Stimulated activated CD8-positive, alpha-beta memory T cell treated with anti-CD3 and anti-CD28 coated beads, Interleukin-4, amount 100 ng/mL, for 4 hours (primary cell): ENCODE data around the gene EXTL1.

ENCODE experiments used
- DNase-seq, 2 donors: peaks; one replicate each; pipeline ENCODE4 v3.0.0-alpha.2; 2020; ENCODE audit warnings: low read depth in 2 of 2, low spot score in 1 of 2

The EXTL1 gene

GRCh38 chr1:25997828-25998761, 23.5 kb upstream of the EXTL1 start, which contains the start of gene PAFAH2:
TSS of gene PAFAH2 (minus strand) at chr1:25998063. CDS start at chr1:25990816, 7,247 bp downstream.
- peak; percentile 92 to 94 for DNase-seq

GRCh38 chr1:25999041-25999800, 22.4 kb upstream of the EXTL1 start:
- DNase-seq, result no peak

DNA sequence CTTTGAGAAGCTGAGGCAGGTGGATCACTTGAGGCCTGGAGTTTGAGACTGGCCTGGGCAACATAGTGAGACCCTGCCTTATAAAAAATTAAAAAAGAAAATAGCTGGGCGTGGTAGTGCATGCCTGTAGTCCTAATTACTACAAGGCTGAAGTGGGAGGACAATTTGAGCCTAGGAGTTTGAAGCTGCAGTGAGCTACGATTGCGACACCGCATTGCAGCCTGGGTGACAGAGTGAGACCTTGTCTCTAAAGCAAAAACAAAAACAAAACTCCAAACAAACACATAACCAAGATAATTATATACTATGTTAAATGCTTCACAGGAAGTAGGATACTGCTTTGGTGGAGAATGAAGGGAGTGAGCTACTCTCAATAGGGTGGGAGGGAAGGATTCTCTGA, 18.3 kb upstream of the EXTL1 start:
- DNase-seq, result no peak

DNA sequence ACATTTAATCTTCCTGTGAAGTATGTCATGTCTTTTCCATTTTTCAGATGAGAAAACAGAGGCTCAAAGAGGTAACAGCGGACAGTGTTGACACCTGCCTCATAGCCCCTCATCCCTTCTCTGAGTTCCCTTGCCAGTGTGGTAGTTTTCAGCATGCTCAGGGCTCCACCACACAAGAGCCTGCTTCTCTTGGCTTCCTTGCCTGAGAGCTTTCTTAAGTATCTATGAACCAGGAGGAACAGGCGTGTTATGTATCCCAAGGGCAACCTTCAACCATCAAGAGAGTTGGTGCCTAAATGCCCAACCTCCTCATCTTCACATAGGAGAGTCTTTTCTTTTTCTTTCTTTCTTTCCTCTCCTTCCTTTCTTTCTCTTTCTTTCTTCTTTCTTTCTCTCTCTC, 17.8 kb upstream of the EXTL1 start:
- no peak for DNase-seq

DNA sequence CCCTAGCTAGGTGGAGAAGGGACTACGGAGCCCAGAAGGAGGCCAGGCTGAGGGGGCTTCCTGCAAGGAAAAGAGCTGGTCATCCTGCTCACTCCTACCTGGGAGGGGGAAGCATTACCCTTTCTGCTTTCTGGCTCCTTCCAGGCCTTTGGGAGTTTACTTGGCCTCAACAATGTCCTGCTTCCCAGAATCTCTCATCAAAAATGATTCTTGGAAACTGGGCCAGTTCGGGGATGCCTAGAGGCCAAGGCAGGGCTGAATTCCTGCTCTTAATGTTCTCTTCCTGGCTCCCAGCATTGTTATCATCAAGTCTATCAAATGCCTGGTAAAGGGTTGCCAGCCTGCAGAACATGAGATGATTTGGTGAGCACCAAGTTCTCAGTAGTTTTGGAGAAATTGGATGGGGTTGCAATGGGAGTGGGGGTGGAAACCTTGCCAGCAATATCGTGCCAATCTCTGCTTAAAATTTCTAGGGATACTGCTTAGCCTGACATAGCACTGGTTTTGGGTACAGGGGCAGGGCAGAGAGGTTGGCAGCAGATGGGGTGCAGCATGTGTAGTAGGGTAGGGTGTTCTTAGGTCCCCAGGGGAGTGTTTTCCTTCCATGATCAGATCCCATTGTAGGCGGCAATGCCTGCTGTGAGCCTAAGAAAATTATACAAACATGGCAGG, 16.0 kb upstream of the EXTL1 start:
- no peak for DNase-seq

DNA sequence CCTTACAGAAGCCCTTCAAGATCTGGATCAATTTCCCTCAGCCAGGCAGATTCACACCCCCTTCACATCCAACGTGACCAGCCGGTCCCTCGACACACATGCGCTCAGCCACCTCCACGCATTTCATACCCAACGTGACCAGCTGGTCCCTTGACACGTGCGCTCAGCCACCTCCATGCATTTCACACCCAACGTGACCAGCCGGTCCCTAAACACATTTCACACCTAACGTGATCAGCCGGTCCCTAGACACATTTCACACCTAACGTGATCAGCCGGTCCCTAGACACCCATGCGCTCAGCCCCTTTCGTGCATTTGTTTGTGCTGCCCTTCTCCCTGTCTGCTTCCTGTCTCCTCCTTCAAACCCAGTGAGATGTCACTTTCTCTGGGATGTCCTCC, 14.9 kb upstream of the EXTL1 start:
- DNase-seq, result no peak

DNA sequence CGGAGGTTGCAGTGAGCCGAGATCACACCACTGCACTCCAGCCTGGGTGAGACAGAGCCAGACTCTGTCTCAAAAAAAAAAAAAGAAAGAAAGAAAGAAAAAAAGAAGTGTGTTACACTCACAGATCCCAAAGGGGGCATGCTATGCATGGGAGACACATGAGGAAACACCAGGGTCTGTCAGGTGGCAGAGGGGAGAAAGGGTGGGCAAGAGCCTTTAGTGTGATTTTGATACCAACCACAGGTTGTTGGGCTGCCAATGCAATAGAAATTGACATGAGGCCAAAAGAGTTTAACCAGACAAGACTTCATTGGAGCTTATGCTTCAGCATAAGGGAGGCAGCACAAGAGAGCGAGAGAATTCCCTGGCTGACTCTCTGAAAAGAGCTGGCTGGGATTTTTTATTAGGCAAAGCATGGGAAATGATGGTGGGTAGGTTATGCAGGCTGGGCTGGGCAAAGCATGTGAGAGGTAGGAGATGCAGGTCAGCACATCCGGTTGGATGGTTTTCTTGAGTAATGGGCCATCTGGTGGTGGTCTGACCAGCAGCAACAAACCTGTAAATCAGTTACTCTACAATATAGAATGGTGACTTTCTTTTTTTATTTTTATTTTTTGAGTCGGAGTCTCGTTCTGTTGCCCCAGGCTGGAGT, 11.7 kb upstream of the EXTL1 start:
- DNase-seq, result no peak

GRCh38 chr1:26010825-26011224, 10.8 kb upstream of the EXTL1 start:
- no peak for DNase-seq

DNA sequence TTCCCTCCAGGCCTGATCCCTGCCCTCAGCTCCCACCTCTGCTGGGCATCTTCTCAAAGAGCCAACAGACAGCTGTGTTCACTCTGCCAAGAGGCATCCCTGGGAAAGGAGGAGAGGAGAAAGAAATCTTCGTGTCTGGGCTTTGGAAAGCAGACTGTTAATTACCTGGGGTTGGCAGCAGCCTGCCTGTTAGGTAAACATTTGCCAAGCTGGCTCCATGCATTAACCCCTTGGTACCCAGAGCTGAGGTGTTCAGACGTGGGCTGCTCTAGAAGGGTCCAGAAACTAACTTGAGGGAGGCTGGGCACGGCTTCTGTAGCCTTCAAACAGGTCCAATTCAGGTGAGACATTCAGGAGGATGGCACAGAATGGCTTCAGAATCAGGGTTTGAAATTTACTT, 8.7 kb upstream of the EXTL1 start:
- no peak for DNase-seq

DNA sequence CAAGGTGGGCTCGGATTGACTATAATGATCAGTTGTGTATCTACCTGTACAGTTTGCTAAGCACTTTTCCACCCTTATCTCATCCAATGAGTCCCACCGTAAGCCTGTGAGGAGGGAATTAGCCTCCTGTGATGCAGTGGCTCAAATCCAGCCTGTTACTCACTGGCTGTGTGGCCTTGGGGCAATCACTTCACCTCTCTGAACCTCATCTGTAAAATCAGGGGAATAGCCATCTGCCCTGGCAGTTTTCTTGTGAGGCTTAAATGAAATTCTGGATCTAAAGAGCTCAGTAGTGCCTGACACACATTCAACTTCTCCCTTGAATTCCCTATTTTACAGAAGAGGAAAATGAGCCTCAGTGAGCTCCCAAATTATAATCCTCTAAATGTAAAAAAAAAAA, 7.4 kb upstream of the EXTL1 start:
- DNase-seq, result no peak

DNA sequence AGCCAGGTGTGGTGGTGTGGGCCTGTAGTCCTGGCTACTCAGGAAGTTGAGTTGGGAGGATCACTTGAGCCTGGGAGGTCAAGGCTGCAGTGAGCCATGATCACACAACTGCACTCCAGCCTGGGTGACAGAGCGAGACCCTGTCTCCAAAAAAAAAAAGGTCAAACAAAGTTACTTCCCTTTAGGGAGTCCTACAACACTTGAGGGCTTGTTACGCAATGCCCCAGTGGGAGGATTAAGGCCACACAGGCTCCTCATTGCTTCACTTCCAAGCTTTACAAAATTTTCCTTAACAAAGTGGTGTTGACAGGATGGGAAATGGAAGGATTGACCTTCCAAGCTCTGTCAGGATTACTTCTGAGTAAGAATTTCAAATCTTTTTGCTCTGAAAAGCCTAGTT, 6.2 kb upstream of the EXTL1 start:
- no peak for DNase-seq

DNA sequence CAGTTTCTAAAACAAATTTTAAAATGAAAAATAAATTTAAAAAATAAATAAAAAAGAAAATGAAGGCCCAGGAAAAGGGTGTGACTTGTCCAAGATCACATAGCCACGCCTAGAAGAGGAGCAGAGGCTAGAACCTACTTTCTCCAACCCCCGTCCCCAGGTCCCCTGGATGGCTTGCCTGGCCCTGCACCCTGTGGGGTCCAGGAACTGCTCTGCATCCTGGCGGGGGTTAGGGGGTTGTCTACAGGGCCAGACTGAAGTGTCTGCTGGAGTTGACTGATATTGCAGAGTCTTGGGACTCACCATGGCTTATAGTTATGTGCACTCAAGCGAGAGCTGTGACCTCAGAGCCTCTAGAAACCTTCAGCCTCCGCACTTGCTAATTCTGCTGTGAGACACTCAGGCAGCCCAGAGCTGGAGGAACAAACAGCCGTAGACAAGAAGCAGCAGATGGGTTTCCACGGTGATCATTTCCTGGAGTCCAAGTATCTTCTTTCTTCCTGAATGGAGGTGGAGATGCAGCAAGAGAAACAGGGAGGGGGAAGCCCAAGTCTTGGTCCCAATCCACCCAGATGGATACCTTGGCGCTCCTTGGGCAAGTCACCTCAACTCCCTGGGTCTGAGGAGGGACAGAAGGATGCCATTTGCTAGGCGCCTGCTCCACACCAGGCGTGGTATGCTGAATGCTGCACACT, 5.2 kb upstream of the EXTL1 start:
- no peak for DNase-seq

DNA sequence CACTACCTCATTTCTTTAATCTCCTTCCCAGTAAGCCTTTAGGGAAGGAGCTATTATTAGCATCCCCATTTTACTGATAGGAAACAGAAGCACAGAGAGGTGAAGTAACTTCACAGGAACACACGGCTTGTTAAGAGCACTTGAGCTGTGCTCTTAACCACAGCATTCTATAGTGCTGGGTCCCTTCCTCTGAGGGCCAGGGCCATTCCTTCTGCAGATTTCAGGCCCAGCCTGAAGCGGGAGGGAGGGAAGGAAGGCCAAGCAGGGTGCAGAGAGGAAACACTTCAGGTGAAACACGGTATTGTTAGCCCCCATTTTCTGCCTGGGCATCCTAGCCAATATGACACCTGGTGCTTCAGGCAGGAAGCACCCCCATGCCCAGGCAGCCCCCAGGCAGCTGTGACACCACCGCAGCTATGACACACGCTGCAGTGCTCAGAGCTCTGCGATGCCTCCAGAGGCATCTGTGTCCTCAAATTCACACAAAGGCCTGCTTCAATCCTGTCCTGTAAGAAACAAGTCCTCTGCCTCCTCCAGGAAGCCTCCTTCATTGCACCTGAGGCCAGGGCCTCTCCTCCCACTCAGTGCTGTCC, 4.5 kb upstream of the EXTL1 start:
- DNase-seq, result no peak

GRCh38 chr1:26017606-26018005, 4.0 kb upstream of the EXTL1 start:
- no peak for DNase-seq

GRCh38 chr1:26019641-26020315, 1.8 kb upstream of the EXTL1 start:
- no peak for DNase-seq

DNA sequence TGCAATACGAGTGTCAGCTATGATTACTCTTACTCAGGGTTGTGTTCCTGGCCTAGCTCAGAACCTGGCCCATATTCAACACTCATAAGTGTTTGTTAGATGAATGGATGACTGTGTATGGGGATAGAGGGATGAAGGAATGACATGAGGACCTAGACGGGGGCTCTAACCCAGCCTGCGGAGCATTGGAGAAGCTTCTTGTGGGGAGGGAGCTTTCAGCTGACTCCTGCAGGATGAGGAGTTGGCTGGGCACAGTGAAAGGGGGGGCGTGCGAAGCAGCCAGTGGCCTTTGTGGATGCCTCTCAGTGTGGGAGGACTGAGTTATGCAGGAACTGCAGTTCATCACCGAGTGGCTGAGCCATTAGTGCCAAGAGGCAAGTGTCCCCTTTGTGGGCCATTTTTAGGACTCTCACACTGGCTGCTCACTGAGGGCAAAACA, 1.2 kb upstream of the EXTL1 start:
- DNase-seq, result no peak

- no peak for DNase-seq
Observed at GRCh38 chr1:26020941-26021646, 481 bp upstream of the EXTL1 start.

DNA sequence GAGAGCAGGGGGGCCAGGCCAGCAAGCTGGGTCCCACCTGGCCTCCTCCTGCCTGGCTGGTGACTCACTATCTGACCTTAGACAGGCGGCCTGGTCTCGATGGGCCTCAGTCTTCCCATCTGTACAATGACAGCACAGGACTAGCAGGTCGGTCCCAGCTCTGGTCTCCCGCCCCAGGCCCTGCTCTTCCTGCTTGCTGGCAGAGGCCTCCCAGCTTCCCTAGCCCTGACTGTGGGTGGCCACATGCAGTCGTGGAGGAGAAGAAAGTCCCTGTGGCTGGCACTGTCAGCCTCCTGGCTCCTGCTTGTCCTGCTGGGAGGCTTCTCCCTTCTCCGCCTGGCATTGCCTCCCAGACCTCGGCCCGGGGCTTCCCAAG, 817 bp downstream of the EXTL1 start:
- DNase-seq, result no peak

DNA sequence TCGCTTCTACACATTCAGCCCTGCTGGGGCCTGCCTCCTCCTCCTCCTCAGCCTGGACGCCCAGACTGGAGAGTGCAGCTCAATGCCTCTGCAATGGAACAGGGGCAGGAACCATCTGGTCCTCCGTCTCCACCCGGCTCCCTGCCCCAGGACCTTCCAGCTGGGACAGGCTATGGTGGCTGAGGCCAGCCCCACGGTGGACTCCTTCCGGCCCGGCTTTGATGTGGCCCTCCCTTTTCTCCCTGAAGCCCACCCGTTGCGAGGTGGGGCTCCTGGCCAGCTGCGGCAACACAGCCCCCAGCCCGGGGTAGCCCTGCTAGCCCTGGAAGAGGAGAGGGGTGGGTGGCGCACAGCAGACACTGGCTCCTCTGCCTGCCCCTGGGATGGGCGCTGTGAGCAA, 1.4 kb downstream of the EXTL1 start:
- no peak for DNase-seq
